ENCODE data around the gene CPLX3. TPM values are rescaled to one million over a fixed set of nuclear protein-coding genes. Genes with fewer than 3 reads are reported as not detected.

The CPLX3 gene
- total RNA-seq, 6 donors from 2014 or later, result not detected

GRCh38 chr15:74826921-74827320, 494 bp downstream of the CPLX3 start:
- Histone ChIP-seq H3K9me3 (no peaks in the 10 kb centered on the region), H3K4me1 (peaks cover 0 to 7% (median 3%) of the 10 kb centered on the region in 4 donors), H3K36me3 (no peaks in the 10 kb centered on the region), H3K27me3 (peaks cover 0 to 17% (median 5%) of the 10 kb centered on the region in 4 donors), H3K27ac (no peak overlapping the region), H3K4me3 (no peak overlapping the region)
- no peak for ATAC-seq (ENCODE audit: low FRiP score in 2 of 2)
- WGBS, 2 donors, result 23 to 28% methylated on average over 8 to 21 of the region's 21 CpGs
- DNase-seq, result no peak
- TF ChIP-seq CTCF (IDR thresholded peaks at IDR 0.05) (no peak), POLR2A (IDR thresholded peaks at IDR 0.05) (no peak)

GRCh38 chr15:74827614-74828013, 1.2 kb downstream of the CPLX3 start:
- H3K27me3 ChIP-seq, result peaks cover 0 to 17% (median 5%) of the 10 kb centered on the region in 4 donors
- ATAC-seq (ENCODE audit: low FRiP score in 2 of 2) (no peak), DNase-seq (no peak)
- no peaks in the 10 kb centered on the region for H3K9me3 ChIP-seq
- peaks cover 0 to 7% (median 3%) of the 10 kb centered on the region in 4 donors for H3K4me1 ChIP-seq
- WGBS, 2 donors, result 58 to 63% methylated on average over 5 of the region's 5 CpGs
- no peak overlapping the region for H3K4me3 ChIP-seq
- H3K27ac ChIP-seq, result no peak overlapping the region
- no peaks in the 10 kb centered on the region for H3K36me3 ChIP-seq
- TF ChIP-seq POLR2AphosphoS5 (IDR thresholded peaks at IDR 0.05), result no peak
- TF ChIP-seq EP300 (IDR thresholded peaks at IDR 0.05), result no peak
- TF ChIP-seq CTCF (IDR thresholded peaks at IDR 0.05), result no peak
- no peak for TF ChIP-seq POLR2A (IDR thresholded peaks at IDR 0.05)

- Histone ChIP-seq H3K4me1 (peaks cover 0 to 7% (median 3%) of the 10 kb centered on the region in 4 donors), H3K4me3 (no peak overlapping the region), H3K9me3 (no peaks in the 10 kb centered on the region), H3K27me3 (peaks cover 0 to 17% (median 5%) of the 10 kb centered on the region in 4 donors), H3K36me3 (no peaks in the 10 kb centered on the region), H3K27ac (no peak overlapping the region)
- 68 to 70% methylated on average over 6 of the region's 6 CpGs for WGBS, 2 donors
- DNase-seq (no peak), ATAC-seq (ENCODE audit: low FRiP score in 2 of 2) (no peak)
- TF ChIP-seq EP300 (IDR thresholded peaks at IDR 0.05) (no peak), CTCF (IDR thresholded peaks at IDR 0.05) (no peak), POLR2A (IDR thresholded peaks at IDR 0.05) (no peak), POLR2AphosphoS5 (IDR thresholded peaks at IDR 0.05) (no peak)
Observed at GRCh38 chr15:74828835-74829234, 2.4 kb downstream of the CPLX3 start.

- no peak for ATAC-seq (ENCODE audit: low FRiP score in 2 of 2)
- peaks cover 0 to 17% (median 5%) of the 10 kb centered on the region in 4 donors for H3K27me3 ChIP-seq
- WGBS, 2 donors, result 70 to 78% methylated on average over 3 of the region's 3 CpGs
Observed at GRCh38 chr15:74829486-74829885, 3.1 kb downstream of the CPLX3 start.

GRCh38 chr15:74829991-74830390, 3.6 kb downstream of the CPLX3 start:
- Histone ChIP-seq H3K27me3 (peaks cover 0 to 17% (median 5%) of the 10 kb centered on the region in 4 donors), H3K36me3 (no peaks in the 10 kb centered on the region), H3K9me3 (no peaks in the 10 kb centered on the region), H3K4me1 (peaks cover 0 to 7% (median 3%) of the 10 kb centered on the region in 4 donors), H3K4me3 (no peak overlapping the region), H3K27ac (no peak overlapping the region)
- 58 to 62% methylated on average over 6 of the region's 6 CpGs for WGBS, 2 donors
- ATAC-seq (ENCODE audit: low FRiP score in 2 of 2) (no peak), DNase-seq (no peak)
- TF ChIP-seq POLR2AphosphoS5 (IDR thresholded peaks at IDR 0.05) (no peak), EP300 (IDR thresholded peaks at IDR 0.05) (no peak), POLR2A (IDR thresholded peaks at IDR 0.05) (no peak), CTCF (IDR thresholded peaks at IDR 0.05) (no peak)

More at GRCh38 chr15:74829486-74829885, 3.1 kb downstream of the CPLX3 start:
- Histone ChIP-seq H3K36me3 (no peaks in the 10 kb centered on the region), H3K9me3 (no peaks in the 10 kb centered on the region), H3K4me1 (peaks cover 0 to 7% (median 3%) of the 10 kb centered on the region in 4 donors), H3K27ac (no peak overlapping the region), H3K4me3 (no peak overlapping the region)
- TF ChIP-seq EP300 (IDR thresholded peaks at IDR 0.05), result no peak
- no peak for TF ChIP-seq POLR2AphosphoS5 (IDR thresholded peaks at IDR 0.05)
- no peak for DNase-seq

Data from upper lobe of left lung (tissue), 6 donors.